NCI-H2029 treated with DMSO at 0.1 percent for 48 hours (cell line): Measurements from ENCODE around the gene GANC.

Source experiments
- DNase-seq: peaks from one replicate; lab custom pipeline; 2025; lab: John Stamatoyannopoulos, UW

Gene GANC

GRCh38 chr15:42384597-42384996 is 111.6 kb downstream of the GANC start:
- DNase-seq, result no peak

GRCh38 chr15:42385206-42385979 is 112.4 kb downstream of the GANC start:
- no peak for DNase-seq

DNA sequence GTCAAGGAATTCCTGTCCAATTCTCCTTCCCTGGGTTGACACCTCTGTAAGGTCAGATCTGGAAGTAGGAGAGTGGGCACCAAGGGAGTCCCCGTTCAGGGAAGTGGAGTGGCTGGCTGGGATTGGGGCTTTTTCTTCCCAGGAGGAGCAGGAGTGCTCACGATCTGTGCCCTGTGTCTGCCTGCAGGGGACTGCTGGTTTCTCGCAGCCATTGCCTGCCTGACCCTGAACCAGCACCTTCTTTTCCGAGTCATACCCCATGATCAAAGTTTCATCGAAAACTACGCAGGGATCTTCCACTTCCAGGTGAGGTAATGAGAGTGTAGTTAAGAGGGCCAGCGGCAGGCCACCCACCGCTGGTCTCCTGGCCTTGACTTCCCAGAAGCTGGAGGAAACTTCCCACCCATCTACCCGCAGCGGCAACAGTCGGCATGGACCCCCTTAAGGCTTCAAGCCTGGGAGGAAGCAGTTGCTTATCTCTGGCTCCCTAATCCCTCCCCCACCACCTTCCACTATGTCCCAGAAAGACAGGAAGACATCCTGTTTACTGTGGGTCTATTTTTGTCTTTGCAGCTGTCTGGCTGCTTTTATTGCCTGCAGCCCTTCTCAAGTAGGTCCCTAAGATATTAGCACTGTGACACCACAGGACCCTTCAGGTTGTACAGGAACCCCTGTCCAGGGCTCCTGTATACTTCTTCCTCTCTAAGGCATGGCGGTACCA is 113.1 kb downstream of the GANC start:
- DNase-seq, result no peak

GRCh38 chr15:42387603-42388002 is 114.6 kb downstream of the GANC start:
- DNase-seq, result no peak

- no peak for DNase-seq
Observed at GRCh38 chr15:42392309-42393024, 119.5 kb downstream of the GANC start.

DNA sequence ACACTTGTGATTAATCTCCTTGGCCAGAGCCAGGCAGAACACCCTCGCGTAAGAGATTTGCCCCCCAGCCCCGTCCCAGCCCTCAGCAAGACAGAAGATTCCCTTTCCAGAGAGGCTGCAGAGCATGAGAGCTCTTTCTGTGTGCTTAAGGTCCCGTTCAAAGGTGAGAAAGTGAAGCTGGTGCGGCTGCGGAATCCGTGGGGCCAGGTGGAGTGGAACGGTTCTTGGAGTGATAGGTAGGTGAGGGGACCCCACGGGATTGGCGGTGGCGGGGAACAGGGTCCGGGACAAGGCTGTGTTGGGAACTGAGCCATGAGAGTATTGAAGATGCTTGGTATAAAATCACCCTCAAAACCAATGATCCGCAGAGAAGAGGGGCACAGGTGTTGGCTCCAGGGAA is 121.1 kb downstream of the GANC start:
- no peak for DNase-seq

GRCh38 chr15:42395838-42396237 is 122.8 kb downstream of the GANC start:
- DNase-seq, result no peak

DNA sequence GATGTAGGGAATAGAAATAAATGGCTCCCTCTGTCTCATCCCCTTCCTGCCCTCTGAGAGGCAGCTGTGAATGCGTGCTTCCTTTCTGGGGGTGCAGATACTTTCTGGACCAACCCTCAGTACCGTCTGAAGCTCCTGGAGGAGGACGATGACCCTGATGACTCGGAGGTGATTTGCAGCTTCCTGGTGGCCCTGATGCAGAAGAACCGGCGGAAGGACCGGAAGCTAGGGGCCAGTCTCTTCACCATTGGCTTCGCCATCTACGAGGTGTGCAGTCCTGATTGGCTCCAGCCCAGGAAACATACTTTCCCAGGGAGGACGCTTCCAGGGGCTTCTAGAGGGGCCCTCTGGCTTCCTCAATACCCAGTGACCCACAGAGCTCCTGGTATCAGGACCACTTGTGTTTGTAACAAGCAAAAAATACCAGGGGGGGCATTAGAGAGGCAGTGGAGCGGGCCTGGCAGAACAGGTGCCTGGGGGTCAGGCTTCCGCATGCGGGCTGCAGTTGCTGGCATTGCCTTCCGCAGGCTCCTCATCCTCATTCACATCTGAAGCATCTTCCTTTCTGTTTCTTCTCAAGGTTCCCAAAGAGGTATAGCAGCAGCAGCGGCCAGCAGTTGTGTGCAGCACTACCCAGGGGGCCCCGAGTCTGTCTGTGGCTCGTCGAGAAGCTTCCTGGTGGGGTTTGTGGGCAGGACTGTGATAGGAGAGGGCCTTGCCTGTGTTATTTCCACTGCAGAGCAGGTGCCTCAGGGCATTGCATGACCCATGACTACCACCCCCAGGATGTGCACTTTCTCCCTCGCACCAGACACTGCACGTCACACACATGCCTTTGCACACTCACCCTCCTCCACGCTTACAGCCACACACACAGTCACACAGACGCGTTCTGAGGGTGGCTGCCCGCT is 128.8 kb downstream of the GANC start:
- no peak for DNase-seq

DNA sequence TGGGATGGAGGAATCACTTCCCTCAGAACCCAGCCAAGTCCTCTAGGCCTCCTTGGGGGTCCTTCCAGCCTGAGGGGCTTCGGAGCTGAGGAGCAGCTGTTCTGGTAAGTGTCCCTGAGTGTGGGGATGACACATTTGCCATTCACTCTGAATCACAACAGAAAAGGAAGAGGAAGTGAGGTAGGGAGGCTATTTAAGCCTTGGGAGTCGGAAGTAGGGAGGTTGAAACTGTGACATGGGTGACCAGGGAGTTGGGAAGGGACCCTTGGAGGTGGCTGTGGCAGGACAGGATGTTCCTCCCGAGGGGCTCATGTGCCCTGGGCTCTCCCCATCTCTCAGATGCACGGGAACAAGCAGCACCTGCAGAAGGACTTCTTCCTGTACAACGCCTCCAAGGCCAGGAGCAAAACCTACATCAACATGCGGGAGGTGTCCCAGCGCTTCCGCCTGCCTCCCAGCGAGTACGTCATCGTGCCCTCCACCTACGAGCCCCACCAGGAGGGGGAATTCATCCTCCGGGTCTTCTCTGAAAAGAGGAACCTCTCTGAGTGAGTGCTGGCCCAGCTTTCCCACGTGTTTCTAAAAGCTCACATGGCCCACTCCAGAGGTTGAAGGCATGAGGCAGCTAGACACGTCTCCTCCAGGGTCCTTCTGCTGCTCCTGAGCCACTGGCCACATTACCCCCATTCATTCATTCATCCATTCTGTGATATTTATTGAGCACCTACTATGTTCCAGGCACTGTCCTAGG is 129.6 kb downstream of the GANC start:
- DNase-seq, result no peak

DNA sequence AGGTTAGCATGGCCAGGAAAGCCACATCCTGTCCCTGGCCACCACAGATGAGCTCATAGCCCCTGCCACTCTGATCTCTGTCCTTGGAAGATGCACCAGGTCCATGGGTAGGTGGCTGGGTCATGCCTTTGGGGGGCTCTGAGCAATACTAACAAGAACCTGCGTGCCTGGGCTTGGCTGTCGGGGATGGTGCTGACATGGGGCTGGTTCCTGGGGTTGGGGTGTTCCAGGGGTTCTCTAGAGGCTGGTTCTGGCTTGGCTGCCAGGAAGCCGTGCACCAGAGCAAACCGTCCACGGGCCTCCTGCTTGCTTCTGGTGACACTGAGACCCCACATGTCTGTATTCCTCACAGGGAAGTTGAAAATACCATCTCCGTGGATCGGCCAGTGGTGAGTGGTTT is 130.4 kb downstream of the GANC start:
- no peak for DNase-seq

GRCh38 chr15:42404461-42405235 is 131.6 kb downstream of the GANC start:
- no peak for DNase-seq

GRCh38 chr15:42405863-42406482 is 133.0 kb downstream of the GANC start:
- no peak for DNase-seq
